ENCODE measurements around the gene IL17D. TPM values are rescaled to one million over a fixed set of nuclear protein-coding genes. Genes with fewer than 3 reads are reported as not detected.

Gene IL17D
- total and polyA plus RNA-seq, 10 of the 15 experiments (the other 5 are each of a cell fraction or from before 2014, with no cell fraction given), result 0.03 to 1.6 (median 0.33) TPM

DNA sequence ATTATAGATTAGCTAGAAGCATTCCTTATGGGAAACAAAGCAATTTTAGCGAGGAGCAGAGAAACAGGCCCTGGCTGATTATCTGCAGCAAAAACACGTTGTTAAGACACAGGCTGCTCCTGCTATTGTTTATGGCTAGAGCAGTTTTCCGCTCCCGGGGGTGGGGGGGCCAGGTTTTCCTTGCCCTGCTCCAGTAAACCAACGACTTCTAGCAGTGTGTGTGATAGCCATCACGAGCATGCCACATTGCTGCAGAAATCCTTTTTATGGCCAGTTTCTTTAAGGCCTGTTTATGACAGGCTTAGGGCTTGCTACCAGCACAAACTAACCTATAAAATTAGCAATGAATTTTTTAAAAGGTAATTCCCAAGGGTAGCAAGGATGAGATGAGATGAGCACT is 18.4 kb upstream of the IL17D start:
- Histone ChIP-seq H3K4me1 (ENCODE audit: control insufficient read depth, insufficient read depth, low read length) (no peaks in the 10 kb centered on the region), H2AFZ (ENCODE audit: control insufficient read depth, low read depth, low read length) (no peak overlapping the region), H3K4me3 (no peak overlapping the region), H3K27me3 (replicated peaks in 1 of 2; ENCODE audit: control insufficient read depth in 2 of 2, insufficient read depth in 2 of 2, low read length in 1 of 2) (no peaks in the 10 kb centered on the region), H3K79me2 (ENCODE audit: control insufficient read depth, insufficient read depth, low read length) (no peaks in the 10 kb centered on the region), H3K4me2 (ENCODE audit: control insufficient read depth, insufficient read depth) (no peak overlapping the region), H3K36me3 (ENCODE audit: control insufficient read depth in 2 of 2, insufficient read depth in 2 of 2, low read length in 1 of 2) (no peaks in the 10 kb centered on the region), H4K20me1 (ENCODE audit: control insufficient read depth, insufficient read depth) (no peaks in the 10 kb centered on the region), H3K9me3 (replicated peaks; ENCODE audit: control insufficient read depth, insufficient read depth, low read length) (no peaks in the 10 kb centered on the region), H3K27ac (ENCODE audit: control insufficient read depth, insufficient read depth) (no peak overlapping the region), H3K9ac (ENCODE audit: control insufficient read depth, insufficient read depth, low read length) (no peak overlapping the region)
- TF ChIP-seq CEBPB (IDR thresholded peaks at IDR 0.05; ENCODE audit: borderline replicate concordance in 1 of 2, low read depth in 2 of 2, low read length in 2 of 2) (no peak), TAF1 (IDR thresholded peaks at IDR 0.05; ENCODE audit: borderline replicate concordance, low read depth, low read length) (no peak), RBBP5 (conservative IDR thresholded peaks at IDR 0.05) (no peak), SREBF2 (IDR thresholded peaks at IDR 0.05; ENCODE audit: low read length) (no peak), EGR1 (IDR thresholded peaks at IDR 0.05; ENCODE audit: borderline replicate concordance in 1 of 2, low read depth in 2 of 2, low read length in 2 of 2) (no peak)
- TF ChIP-seq, protein P1, sequence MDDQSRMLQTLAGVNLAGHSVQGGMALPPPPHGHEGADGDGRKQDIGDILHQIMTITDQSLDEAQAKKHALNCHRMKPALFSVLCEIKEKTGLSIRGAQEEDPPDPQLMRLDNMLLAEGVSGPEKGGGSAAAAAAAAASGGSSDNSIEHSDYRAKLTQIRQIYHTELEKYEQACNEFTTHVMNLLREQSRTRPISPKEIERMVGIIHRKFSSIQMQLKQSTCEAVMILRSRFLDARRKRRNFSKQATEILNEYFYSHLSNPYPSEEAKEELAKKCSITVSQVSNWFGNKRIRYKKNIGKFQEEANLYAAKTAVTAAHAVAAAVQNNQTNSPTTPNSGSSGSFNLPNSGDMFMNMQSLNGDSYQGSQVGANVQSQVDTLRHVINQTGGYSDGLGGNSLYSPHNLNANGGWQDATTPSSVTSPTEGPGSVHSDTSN (IDR thresholded peaks at IDR 0.05; ENCODE audit: insufficient replicate concordance, low read depth, low read length), result no peak
- TF ChIP-seq, protein P2, sequence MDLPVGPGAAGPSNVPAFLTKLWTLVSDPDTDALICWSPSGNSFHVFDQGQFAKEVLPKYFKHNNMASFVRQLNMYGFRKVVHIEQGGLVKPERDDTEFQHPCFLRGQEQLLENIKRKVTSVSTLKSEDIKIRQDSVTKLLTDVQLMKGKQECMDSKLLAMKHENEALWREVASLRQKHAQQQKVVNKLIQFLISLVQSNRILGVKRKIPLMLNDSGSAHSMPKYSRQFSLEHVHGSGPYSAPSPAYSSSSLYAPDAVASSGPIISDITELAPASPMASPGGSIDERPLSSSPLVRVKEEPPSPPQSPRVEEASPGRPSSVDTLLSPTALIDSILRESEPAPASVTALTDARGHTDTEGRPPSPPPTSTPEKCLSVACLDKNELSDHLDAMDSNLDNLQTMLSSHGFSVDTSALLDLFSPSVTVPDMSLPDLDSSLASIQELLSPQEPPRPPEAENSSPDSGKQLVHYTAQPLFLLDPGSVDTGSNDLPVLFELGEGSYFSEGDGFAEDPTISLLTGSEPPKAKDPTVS (IDR thresholded peaks at IDR 0.05; ENCODE audit: low read depth, low read length), result no peak
- TF ChIP-seq, protein P3, sequence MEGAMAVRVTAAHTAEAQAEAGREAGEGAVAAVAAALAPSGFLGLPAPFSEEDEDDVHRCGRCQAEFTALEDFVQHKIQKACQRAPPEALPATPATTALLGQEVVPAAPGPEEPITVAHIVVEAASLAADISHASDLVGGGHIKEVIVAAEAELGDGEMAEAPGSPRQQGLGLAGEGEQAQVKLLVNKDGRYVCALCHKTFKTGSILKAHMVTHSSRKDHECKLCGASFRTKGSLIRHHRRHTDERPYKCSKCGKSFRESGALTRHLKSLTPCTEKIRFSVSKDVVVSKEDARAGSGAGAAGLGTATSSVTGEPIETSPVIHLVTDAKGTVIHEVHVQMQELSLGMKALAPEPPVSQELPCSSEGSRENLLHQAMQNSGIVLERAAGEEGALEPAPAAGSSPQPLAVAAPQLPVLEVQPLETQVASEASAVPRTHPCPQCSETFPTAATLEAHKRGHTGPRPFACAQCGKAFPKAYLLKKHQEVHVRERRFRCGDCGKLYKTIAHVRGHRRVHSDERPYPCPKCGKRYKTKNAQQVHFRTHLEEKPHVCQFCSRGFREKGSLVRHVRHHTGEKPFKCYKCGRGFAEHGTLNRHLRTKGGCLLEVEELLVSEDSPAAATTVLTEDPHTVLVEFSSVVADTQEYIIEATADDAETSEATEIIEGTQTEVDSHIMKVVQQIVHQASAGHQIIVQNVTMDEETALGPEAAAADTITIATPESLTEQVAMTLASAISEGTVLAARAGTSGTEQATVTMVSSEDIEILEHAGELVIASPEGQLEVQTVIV (IDR thresholded peaks at IDR 0.05; ENCODE audit: borderline replicate concordance, partially characterized antibody), result no peak
- no TSS peak for BruUV-seq (replicated peaks)
- ChIA-PET RAD21 (ENCODE audit: unreplicated experiment) (no interaction called here), CTCF (interaction anchor here (0.9 kb wide), 1 partner anchor 16 kb away, joined by 4 read pairs; no protein-coding TSS in a partner anchor), SMC1A (ENCODE audit: uncharacterized antibody, unreplicated experiment) (no interaction called here), POLR2A (no interaction called here)
- DNase-seq (ENCODE audit: low read depth, low spot score), result no peak
- ATAC-seq, result no peak
- 51% methylated on average over 6 of the region's 6 CpGs for WGBS (ENCODE audit: insufficient coverage, insufficient replicate concordance, low lambda C conversion rate, missing lambda C conversion rate)
- in situ Hi-C loops (cut with MboI) (no loop called here), intact Hi-C loops (cut with micrococcal nuclease; ENCODE audit: unreplicated experiment) (no loop called here)
- FAIRE-seq, result no peak
